ENCODE data around the gene HOXD13. TPM values are rescaled to one million over a fixed set of nuclear protein-coding genes. Genes with fewer than 3 reads are reported as not detected.

Gene HOXD13
- polyA plus RNA-seq, 4 donors = 0.09 to 0.65 (median 0.24) TPM; not detected in 1

DNA sequence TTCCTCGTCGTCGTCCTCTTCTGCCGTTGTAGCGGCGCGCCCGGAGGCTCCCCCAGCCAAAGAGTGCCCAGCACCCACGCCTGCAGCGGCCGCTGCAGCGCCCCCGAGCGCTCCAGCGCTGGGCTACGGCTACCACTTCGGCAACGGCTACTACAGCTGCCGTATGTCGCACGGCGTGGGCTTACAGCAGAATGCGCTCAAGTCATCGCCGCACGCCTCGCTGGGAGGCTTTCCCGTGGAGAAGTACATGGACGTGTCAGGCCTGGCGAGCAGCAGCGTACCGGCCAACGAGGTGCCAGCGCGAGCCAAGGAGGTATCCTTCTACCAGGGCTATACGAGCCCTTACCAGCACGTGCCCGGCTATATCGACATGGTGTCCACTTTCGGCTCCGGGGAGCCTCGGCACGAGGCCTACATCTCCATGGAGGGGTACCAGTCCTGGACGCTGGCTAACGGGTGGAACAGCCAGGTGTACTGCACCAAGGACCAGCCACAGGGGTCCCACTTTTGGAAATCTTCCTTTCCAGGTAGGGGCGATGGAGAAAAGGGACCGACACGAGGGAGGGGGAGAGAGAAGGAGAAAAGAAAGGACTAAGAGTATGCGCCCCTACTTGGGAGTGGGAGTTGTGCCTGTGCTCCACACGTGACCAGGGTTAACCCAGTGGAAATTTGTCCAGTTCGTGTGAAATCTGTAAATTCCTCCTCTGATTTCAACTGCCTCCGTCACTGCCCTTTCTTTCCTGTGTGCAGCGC lies 800 bp downstream of the HOXD13 start:
- DNase-seq (ENCODE audit: low read depth in 4 of 4, low spot score in 2 of 4) = no peak

DNA sequence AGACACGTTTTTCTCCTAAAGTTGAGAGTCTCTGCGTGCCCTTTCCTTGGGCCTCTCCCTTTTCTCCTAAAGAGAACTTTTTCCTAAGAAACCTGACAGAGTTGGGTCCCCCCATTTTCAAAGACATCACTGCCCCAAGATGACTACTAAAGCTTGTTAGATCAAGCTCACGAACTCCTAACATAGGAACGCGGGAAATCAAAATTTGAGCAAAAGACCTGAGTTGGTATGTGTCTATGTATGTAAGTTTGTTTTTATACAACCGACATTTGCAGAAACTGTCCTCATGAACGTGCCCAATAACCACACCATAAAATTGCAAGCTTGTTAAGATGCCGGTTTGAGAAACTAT lies 1.4 kb downstream of the HOXD13 start:
- no peak for DNase-seq (ENCODE audit: low read depth in 4 of 4, low spot score in 2 of 4)

DNA sequence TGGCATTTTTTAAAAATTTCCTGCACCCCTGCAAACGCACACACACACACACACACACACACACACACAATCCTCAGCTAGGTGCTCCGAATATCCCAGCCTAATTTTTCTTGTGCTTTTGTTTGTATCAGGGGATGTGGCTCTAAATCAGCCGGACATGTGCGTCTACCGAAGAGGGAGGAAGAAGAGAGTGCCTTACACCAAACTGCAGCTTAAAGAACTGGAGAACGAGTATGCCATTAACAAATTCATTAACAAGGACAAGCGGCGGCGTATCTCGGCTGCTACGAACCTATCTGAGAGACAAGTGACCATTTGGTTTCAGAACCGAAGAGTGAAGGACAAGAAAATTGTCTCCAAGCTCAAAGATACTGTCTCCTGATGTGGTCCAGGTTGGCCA lies 1.8 kb downstream of the HOXD13 start:
- no peak for DNase-seq (ENCODE audit: low read depth in 4 of 4, low spot score in 2 of 4)

DNA sequence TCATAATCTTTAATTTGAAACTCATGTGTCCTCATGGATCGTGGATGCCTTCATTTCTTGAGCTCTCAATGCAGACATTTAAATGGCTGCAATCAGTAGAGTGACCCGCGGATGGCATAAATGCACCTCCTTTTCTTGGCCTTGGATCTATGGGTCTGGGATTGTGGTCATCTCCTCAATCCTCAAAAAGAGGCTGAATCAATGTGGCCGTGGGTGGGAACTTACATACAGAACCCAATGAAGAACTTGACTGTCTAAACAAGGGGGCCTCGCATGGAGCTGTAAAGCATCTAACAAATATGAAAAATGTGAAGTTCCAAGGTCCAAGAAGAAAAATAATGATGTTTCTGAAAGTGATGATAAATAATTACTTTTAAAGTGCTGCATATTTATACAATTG lies 2.9 kb downstream of the HOXD13 start:
- DNase-seq (ENCODE audit: low read depth in 4 of 4, low spot score in 2 of 4) = no peak

DNA sequence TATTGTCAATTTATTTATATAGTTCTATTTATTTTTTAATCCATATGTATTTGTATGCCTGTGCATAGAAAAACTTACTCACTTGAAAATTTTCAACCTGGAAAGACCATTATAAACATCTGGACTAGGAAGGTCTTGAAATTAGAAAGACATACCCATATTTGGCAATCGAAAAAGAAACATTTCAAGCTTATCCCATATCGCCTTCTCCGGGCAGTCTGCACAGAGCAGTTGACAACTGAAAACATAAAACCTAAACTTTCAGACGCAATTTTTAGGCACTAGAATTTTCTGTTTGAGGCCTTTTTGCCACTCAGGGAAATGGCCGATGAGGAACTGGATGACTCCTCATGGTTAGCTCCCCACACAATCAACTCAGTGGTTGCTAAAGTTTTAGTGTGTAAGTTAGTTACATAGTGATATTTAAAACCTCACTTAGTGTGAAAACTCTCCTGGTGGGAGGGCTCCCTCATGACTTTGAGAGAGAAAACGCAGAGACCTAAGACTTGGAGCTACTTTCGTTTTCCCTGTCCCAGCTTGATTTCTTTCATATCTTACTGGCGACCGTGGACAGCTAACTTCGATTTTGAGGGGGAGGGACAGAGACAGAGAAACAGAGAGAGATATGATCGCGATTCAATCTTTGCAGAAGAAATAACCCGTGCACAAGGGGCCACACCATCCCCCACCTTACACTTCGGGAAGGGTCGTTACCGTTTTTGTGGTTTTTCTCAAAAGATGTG lies 3.9 kb downstream of the HOXD13 start:
- no peak for DNase-seq (ENCODE audit: low read depth in 4 of 4, low spot score in 2 of 4)

DNA sequence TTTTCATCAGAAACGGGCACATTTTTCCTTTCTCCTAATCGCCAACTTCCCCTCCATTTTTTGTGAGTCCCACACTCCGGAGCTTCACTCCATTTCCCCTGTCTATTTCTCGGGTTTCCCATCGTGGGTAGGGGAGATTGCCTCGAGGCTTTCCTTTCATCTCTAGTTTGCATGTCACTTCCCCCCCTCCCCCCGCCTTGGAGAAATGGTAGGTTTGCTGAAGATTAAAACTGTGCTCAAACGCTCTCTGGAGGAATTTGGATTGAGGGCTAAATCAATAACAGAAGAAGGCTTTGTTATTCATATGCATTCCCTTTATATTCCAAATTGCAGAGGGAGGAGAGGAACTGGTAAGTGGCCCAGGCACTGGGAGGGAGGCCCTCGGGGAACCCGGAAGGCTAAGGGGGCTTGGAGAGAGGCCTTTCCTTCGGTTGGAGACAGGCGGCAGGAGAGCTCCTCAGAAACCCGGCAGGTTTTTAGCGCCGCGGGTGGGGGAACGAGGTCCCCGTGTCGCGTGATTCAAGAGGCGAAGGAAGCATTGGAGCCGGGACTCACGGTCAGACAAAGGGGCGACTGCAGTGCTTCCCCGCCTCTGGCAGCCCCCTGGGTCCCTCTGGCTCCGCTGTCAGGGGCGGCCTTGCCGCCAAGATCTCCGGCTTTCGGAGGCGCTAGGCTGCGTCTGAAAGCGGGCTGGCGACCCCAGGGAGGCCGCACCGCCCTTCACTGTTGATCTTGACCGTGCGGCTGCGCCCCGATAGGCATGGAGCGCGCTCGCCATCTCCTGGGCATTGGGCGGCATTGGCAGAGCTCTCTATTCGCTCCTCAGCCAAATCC lies 4.7 kb downstream of the HOXD13 start:
- no peak for DNase-seq (ENCODE audit: low read depth in 4 of 4, low spot score in 2 of 4)

DNA sequence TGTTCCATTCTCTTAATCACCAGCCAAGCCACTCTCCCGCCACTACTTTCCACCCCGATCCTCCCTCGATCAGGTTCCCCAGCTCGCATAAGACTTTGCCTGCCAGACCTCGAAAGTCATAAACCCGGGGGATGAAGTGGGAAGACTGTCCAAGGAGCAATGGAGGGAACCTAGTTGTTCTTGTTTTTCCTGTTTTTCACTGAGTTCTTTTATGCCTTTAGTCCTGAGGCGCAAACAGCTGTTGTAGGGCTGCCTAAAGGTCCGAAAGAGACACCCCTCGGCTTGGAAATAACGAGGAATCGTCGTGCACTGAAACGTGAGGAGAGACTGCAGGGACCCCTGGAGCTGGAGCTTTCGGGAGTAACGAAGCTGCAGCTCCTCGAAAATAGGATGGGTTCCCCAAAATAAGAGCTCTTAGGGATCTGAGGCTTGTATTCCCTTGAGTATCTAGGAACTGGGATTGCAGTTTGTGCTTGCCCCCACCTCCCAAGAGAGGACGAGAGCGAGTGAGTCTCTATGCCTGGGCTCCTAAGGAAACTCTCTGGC lies 5.4 kb downstream of the HOXD13 start:
- no peak for DNase-seq (ENCODE audit: low read depth in 4 of 4, low spot score in 2 of 4)

DNA sequence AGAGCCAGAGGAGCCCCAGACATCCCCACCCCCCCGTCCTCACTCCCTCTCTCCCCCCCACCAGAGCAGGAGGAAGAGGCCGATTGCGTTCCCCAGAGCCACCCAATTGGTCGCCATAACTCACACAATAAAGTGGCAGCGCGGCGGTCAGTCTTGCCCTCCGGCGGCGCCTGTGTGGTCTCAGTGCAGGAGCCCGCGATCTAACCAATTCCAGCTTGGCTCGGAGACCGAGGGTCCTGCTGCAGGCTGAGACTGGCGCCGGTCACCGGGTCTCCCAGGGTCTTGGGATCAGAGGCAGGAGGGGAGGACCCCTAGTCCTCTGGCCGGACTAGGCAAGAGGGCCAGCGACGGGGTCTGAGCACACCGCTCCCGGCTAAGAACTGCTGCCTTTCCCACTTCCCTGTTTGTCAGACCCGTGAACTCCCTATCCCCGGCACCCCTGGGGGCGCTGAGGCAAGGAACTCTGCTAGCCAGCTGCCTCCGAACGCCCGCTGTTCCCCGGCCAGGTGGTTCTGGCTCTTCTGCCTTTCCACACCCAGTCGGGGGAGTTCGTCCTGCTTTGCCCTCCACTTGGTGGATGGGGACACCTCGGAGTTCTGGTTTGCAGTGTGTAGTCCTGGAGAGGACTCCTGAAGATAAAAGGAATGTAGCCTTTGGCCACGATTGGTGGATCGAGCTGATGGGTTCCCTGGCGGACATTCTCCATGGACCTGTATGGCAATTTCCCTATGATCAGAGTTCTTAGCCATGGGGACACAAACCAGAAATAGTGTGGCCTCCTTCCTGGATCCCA lies 6.0 kb downstream of the HOXD13 start:
- no peak for DNase-seq (ENCODE audit: low read depth in 4 of 4, low spot score in 2 of 4)

DNA sequence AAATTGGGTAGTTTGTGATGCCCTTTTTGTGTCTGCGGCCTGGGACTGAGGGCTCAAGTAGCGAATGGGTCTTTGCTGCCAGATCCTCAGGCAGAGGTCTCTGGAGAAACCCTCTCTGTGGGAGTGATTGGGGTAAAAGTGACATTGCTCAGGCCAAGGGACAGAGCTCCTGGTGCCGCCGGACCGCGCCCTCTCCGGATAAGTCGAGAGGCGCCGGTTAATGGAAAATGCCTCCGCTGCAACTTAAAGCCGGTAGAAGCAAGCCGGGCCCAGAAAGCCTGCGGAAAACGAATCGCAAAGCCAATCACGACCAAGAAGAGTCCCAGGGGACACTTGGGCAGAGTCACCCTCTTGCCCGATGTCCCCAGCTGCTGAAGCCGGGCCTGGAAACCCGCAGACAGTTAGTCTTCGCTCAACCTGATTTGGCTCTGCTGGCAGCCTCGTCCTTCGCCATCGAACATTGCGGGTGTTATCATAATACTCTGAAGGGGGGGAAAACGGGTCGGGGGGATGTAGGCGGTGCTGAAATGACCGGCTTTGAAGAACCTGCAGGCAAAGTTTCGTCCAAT lies 6.7 kb downstream of the HOXD13 start:
- DNase-seq (ENCODE audit: low read depth in 4 of 4, low spot score in 2 of 4) = no peak

DNA sequence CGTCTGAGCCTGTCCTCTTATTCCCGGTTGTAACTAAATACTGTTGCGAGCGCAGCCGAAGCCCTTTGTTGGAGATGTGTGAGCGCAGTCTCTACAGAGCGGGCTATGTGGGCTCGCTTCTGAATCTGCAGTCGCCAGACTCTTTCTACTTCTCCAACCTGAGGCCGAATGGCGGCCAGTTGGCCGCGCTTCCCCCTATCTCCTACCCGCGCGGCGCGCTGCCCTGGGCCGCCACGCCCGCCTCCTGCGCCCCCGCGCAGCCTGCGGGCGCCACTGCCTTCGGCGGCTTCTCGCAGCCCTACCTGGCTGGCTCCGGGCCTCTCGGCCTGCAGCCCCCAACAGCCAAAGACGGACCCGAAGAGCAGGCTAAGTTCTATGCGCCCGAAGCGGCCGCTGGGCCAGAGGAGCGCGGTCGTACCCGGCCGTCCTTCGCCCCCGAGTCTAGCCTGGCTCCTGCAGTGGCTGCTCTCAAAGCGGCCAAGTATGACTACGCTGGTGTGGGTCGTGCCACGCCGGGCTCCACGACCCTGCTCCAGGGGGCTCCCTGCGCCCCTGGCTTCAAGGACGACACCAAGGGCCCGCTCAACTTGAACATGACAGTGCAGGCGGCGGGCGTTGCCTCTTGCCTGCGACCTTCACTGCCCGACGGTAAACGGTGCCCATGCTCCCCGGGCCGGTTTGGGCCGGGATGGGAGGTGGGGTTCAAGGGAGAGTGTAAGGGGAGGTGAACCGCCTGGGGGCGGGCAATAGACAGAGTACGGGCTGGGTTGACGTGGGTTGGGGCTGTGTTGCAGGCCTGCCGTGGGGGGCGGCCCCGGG lies 7.4 kb downstream of the HOXD13 start, which contains the start of gene HOXD12:
Gene HOXD12, plus strand, starts transcription at position 68 of the 819 bp plus-strand sequence. Its CDS starts 7 bp downstream, at position 75.
- no peak for DNase-seq (ENCODE audit: low read depth in 4 of 4, low spot score in 2 of 4)

DNA sequence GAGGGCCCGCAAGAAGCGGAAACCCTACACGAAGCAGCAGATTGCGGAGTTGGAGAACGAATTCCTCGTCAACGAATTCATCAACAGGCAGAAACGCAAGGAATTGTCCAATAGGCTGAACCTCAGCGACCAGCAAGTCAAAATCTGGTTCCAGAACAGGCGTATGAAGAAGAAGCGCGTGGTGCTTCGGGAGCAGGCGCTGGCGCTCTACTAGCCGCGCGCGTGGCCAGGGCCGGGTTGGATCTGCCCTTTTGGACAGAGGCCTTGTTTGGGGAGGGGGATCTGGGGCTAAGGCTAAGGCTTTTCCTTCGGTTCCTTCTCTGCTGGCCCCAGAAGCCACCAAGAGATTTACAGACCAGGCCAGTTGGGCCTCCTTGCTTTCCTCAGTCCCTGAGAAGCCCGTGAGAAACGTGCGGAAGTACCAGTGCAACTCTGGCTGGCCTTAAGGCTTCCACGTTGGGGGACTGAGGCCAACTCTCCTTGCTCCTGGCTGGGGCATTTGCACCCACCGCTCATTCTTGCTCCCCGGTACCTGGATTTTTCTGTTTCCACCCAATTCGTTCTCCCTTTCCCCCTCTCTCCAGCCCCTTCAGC lies 8.1 kb downstream of the HOXD13 start:
- no peak for DNase-seq (ENCODE audit: low read depth in 4 of 4, low spot score in 2 of 4)

DNA sequence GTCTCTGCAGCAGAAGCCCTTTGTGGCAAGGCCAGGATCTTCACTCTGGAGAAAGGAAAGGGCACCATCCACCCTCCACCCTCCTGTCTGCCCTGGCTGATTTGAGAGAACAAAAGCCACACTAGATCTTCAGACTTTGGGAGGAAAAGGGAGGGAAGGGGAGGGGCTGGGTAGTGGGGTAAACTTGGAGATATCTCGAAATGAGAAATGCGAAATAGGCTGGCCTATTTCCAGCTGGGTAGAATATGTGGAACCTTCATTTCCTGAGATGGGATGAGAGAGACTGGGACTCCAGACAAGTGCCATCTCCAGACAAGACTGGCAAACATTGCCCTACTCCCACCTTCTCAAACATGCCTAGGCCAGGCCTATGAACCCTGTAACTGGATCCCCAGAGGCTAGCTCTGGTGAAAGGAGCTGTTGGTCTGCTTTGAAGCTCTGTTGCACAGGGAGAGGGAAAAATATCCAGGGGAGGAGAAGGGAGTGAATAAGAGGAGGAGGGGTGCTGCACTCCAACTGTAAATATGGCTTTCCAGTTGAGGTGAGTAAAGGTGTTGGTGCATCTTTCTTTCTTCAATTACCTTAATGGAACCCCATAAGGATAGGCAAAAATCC lies 8.8 kb downstream of the HOXD13 start:
- no peak for DNase-seq (ENCODE audit: low read depth in 4 of 4, low spot score in 2 of 4)

DNA sequence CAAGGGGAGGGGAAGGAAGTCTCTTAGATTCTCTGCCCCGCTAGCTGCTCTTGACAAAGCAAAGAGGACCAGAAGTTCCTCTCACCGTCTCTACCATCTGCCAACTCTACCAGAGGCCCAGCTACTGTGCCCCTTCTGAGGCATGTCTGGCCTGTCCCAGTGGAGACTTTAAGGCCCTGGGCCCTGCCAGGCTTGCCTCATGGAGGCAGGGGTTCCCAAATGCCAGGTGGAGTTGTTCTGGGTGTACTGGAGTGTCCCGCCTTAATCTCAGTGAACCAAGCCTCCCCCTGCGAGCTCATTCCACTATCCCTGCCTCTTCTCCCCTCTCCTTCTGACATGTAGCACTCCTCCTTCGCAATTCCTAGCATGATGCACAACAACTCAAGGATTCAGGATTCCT lies 9.3 kb downstream of the HOXD13 start:
- no peak for DNase-seq (ENCODE audit: low read depth in 4 of 4, low spot score in 2 of 4)

DNA sequence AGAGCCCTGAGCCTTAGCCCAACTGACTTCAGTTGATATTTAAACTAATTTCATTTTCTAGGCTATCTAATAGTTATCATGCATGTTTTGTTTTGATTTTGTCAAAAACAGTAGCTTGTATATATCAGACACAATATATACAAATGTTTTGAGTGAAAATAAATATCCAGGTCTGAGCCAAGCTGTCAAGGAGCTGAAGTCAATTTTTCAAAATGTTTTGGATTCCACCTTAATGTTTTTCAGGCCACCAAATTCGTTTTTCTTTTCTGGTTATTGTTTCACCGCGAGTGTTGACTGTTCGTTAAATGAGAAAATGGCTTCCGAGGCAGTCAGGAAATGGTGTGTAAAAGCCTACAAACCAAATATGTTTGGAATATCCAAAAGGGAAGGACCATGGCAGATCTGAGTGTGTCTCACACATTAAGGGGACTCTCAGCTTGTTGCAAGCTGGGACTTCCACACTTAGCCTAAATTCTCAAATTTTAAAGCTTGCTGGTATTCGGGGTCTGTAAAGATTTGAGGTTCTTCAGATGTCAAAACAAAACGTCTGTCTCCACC lies 9.9 kb downstream of the HOXD13 start:
- no peak for DNase-seq (ENCODE audit: low read depth in 4 of 4, low spot score in 2 of 4)

DNA sequence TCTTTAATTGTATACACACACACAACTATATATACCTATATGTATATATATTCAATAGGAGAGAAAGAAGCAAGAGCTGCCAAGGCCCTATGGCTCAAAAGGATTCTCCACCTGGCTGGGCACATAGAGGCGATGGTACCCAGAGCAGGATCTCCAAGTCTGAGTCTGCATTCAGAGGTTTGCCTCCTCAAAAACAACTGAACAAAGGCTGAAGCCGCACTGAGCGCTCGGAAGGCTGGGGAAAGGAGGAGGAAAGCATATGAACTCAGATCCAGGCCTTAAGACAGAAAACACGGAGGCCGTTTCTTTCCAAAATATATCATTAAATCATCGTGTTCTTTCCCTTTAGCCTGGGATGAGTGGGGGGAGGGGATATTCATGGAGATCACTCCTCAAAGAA lies 10.7 kb downstream of the HOXD13 start:
- no peak for DNase-seq (ENCODE audit: low read depth in 4 of 4, low spot score in 2 of 4)

DNA sequence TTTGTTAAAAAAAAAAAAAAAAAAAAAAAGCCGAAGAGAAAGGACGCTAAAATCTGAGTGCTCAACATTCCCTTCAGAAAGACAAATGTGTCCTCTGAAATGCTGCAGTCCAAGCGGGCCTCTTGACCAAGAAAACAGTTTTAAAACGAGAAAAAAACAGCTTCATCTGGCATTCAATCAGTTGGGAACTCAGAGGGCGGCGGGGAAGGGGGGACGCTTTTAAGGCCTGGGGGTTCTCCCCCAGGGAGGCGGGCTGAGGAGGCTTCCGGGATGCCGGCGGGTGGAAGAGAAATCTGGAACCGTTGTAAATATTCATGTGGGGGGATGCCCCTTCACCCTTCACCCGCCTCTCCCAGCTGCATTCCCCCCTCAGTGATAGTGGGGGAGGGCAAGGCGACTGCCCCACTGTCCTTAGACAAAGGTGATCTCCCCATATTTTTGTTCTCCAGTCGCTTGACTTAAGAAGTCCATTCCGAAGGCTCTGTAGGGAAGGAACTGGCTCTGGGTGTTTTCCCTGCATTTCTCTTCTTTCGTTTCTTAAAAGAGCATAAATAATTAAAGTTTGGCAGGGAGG lies 11.3 kb downstream of the HOXD13 start:
- no peak for DNase-seq (ENCODE audit: low read depth in 4 of 4, low spot score in 2 of 4)

DNA sequence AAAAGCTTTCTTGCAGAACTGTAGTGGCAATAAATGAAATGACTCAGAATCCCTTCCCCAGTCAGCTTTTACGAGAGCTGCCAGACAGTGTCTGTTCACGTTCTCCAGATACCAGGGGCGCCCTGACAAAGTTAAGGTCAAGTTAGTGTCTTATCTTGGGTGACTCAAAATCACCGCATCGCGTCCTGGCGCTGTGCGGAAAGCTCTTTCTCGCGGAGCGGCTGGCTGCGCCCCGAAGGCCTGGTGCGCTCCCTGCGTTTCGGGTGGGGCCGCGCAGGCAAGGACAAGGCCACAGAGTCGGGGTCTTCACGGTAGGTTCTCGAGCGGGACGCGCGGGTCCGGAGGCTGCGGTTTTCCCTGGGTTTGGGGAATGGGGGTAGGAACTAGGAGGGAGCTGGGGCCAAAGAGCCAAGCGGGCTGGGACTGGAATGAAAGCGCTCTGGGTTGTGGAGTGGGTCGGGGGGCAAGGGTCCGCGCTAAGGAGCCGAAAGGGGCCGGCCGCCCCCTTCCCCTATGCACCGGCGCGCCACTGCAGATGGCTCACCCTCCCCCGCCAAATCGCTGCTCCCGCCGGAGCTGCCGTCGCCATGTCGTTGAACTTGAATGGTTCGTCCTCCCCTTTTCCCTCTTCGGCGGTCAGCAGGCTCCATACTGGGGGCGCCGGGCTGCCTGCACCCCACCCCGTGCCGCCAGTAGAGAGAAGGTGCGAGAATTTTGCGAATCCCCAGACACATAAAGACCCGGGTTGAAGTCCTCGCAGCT lies 12.0 kb downstream of the HOXD13 start:
- DNase-seq (ENCODE audit: low read depth in 4 of 4, low spot score in 2 of 4) = no peak

Measured in left renal cortex interstitium (tissue), 4 donors.